Kidney epithelial cell (primary cell): ENCODE results near the gene RABGAP1L. TPM values are rescaled to one million over a fixed set of nuclear protein-coding genes. Genes with fewer than 3 reads are reported as not detected.
A peak's percentile ranks its signal among the peaks of the same experiment; 100 is the strongest.

Experiments
- DNase-seq: peaks from one replicate; pipeline ENCODE4 v3.0.0-alpha.2; 2010; ENCODE audit warnings: low read depth
- H3K27me3 ChIP-seq: 2 replicates; pipeline ENCODE4 v1.6.0; 2011; ENCODE audit warnings: low read length; ENCODE audit not compliant: control insufficient read depth, insufficient read depth
- H3K36me3 ChIP-seq: 2 replicates; pipeline ENCODE4 v1.5.1; 2011; ENCODE audit warnings: low read length; ENCODE audit not compliant: control insufficient read depth, insufficient read depth
- H3K4me3 ChIP-seq: 2 replicates; pipeline ENCODE4 v1.5.1; 2011; ENCODE audit warnings: low read depth, mild to moderate bottlenecking, control low read depth, low read length
- CTCF ChIP-seq: IDR thresholded peaks from 2 replicates; pipeline ENCODE4 v1.5.1; 2011; ENCODE audit warnings: mild to moderate bottlenecking, moderate library complexity, low read length, control low read depth, inconsistent platforms; ENCODE audit not compliant: insufficient read depth, poor library complexity, severe bottlenecking
- total RNA-seq: library from RNA; depleted of rRNA; stranded (reverse); fragments of >200 nt; gene quantifications from 2 replicates; pipeline ENCODE4 v1.2.3, GENCODE V29; 2015

The RABGAP1L gene
- total RNA-seq, 1 donor from 2014 or later, result 22.1 TPM

GRCh38 chr1:174623324-174624035 is 464.2 kb downstream of the RABGAP1L start:
- no peaks in the 10 kb centered on the region for H3K27me3 ChIP-seq
- H3K4me3 ChIP-seq, result no peak overlapping the region
- TF ChIP-seq CTCF, result no peak
- H3K36me3 ChIP-seq, result no peaks in the 10 kb centered on the region
- no peak for DNase-seq

- Histone ChIP-seq H3K36me3 (no peaks in the 10 kb centered on the region), H3K4me3 (no peak overlapping the region), H3K27me3 (no peaks in the 10 kb centered on the region)
- TF ChIP-seq CTCF, result no peak
- DNase-seq, result peak; percentile 12
These were observed 467.0 kb downstream of the RABGAP1L start for GRCh38 chr1:174626031-174627025.

GRCh38 chr1:174637487-174637886 is 478.2 kb downstream of the RABGAP1L start:
- DNase-seq, result no peak
- no peaks in the 10 kb centered on the region for H3K27me3 ChIP-seq
- no peak for TF ChIP-seq CTCF
- no peak overlapping the region for H3K4me3 ChIP-seq
- H3K36me3 ChIP-seq, result no peaks in the 10 kb centered on the region

- no peak overlapping the region for H3K4me3 ChIP-seq
- no peak for DNase-seq
- no peak for TF ChIP-seq CTCF
- H3K36me3 ChIP-seq, result no peaks in the 10 kb centered on the region
- no peaks in the 10 kb centered on the region for H3K27me3 ChIP-seq
These were observed 480.1 kb downstream of the RABGAP1L start for GRCh38 chr1:174639461-174639860.

- Histone ChIP-seq H3K36me3 (no peaks in the 10 kb centered on the region), H3K27me3 (no peaks in the 10 kb centered on the region), H3K4me3 (no peak overlapping the region)
- no peak for DNase-seq
- TF ChIP-seq CTCF, result no peak
These were observed 481.5 kb downstream of the RABGAP1L start for GRCh38 chr1:174640783-174641182.
